ENCODE results near the gene DUT. TPM values are rescaled to one million over a fixed set of nuclear protein-coding genes. Genes with fewer than 3 reads are reported as not detected.

Gene DUT
- total RNA-seq, 1 experiment from 2014 or later = 224 TPM

GRCh38 chr15:48371550-48371949 is 40.3 kb downstream of the DUT start:
- H3K4me1 ChIP-seq (ENCODE audit: insufficient read depth, low read length, poor library complexity, severe bottlenecking) = peaks cover 8% of the 10 kb centered on the region
- no peaks in the 10 kb centered on the region for H3K27me3 ChIP-seq (replicated peaks; ENCODE audit: insufficient read depth, low read depth, low read length, poor library complexity)
- H3K36me3 ChIP-seq (ENCODE audit: insufficient read depth, low read length, poor library complexity, severe bottlenecking) = no peaks in the 10 kb centered on the region
- ChIA-PET CTCF (no interaction called here), POLR2A (ENCODE audit: low non-redundant PET) (no interaction called here)
- H3K9me3 ChIP-seq (ENCODE audit: low read depth, low read length, poor library complexity, severe bottlenecking) = no peaks in the 10 kb centered on the region
- H3K4me3 ChIP-seq (ENCODE audit: low read depth, low read length, poor library complexity, severe bottlenecking) = no peak overlapping the region
- no TSS peak for BruUV-seq (replicated peaks)
- H3K27ac ChIP-seq (ENCODE audit: low read depth, low read length, poor library complexity, severe bottlenecking) = no peak overlapping the region
- DNase-seq (ENCODE audit: low spot score) = no peak
- TF ChIP-seq CTCF (conservative IDR thresholded peaks at IDR 0.05; ENCODE audit: low read depth, low read length) = no peak
- no peak for TF ChIP-seq EZH2 (IDR thresholded peaks at IDR 0.05; ENCODE audit: borderline replicate concordance, low read depth, low read length, poor library complexity, severe bottlenecking)
- intact Hi-C loops (cut with micrococcal nuclease; ENCODE audit: unreplicated experiment) = no loop called here

DNA sequence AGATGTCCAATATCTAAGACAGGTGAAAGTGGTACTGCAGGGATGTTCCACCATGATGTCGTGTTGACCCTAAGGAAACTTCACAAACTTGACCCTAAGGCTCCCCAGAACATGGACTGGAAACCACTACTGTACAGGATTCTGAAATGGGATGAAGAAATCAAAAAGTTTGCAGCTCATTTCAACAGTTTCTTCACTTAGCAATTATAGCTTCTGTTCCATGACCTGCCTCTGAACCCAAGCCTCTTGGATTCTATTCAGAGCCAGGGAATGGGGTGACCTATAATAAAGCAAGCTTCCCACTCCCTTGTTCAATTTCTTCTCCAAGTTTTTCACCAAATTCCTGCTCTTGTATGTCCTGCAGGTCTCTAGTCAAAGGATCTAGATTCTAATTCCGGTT is 40.7 kb downstream of the DUT start:
- no peak for TF ChIP-seq CTCF (conservative IDR thresholded peaks at IDR 0.05; ENCODE audit: low read depth, low read length)
- no peak for TF ChIP-seq EZH2 (IDR thresholded peaks at IDR 0.05; ENCODE audit: borderline replicate concordance, low read depth, low read length, poor library complexity, severe bottlenecking)
- ChIA-PET CTCF (no interaction called here), POLR2A (ENCODE audit: low non-redundant PET) (no interaction called here)
- H3K36me3 ChIP-seq (ENCODE audit: insufficient read depth, low read length, poor library complexity, severe bottlenecking) = no peaks in the 10 kb centered on the region
- H3K27me3 ChIP-seq (replicated peaks; ENCODE audit: insufficient read depth, low read depth, low read length, poor library complexity) = no peaks in the 10 kb centered on the region
- no peak overlapping the region for H3K27ac ChIP-seq (ENCODE audit: low read depth, low read length, poor library complexity, severe bottlenecking)
- intact Hi-C loops (cut with micrococcal nuclease; ENCODE audit: unreplicated experiment) = no loop called here
- DNase-seq (ENCODE audit: low spot score) = no peak
- peaks cover 8% of the 10 kb centered on the region for H3K4me1 ChIP-seq (ENCODE audit: insufficient read depth, low read length, poor library complexity, severe bottlenecking)
- H3K9me3 ChIP-seq (ENCODE audit: low read depth, low read length, poor library complexity, severe bottlenecking) = no peaks in the 10 kb centered on the region
- H3K4me3 ChIP-seq (ENCODE audit: low read depth, low read length, poor library complexity, severe bottlenecking) = no peak overlapping the region
- BruUV-seq (replicated peaks) = no TSS peak

DNA sequence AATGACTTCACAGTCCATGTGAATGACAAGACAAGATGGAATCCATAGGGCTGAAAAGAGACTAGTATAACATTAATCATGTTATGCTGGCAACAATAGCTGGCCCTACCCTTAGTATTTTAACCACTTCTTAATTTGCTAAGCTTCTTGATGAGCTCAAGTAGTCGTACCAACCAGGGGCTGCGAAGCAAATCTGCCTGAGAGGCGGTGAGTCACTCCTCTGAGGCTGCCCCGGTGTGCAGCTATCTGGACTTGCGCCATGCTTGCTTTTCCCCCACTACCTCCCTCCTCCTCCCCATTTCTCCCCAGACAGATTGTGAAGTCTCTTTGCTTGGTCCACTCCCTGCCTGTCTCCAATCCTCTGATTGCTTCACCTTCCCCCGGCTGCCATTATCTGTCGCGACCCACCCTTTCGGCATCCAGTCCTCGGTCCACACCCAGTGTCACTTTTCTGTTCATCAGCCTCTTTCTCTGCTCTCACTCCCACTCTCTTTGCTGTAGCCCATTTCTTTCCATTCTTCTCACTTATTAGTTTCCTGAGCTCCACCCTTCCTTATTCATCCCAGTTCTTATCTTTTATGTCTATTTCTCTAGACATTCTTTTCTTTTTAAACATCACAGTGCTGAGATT is 42.7 kb downstream of the DUT start:
- ChIA-PET CTCF (interaction anchor here (0.5 kb wide), 1 partner anchor 276 kb away, joined by 3 read pairs; no protein-coding TSS in a partner anchor), POLR2A (ENCODE audit: low non-redundant PET) (no interaction called here)
- peak; percentile 52 for DNase-seq (ENCODE audit: low spot score)
- Histone ChIP-seq H3K4me3 (ENCODE audit: low read depth, low read length, poor library complexity, severe bottlenecking) (no peak overlapping the region), H3K27me3 (replicated peaks; ENCODE audit: insufficient read depth, low read depth, low read length, poor library complexity) (no peaks in the 10 kb centered on the region), H3K36me3 (ENCODE audit: insufficient read depth, low read length, poor library complexity, severe bottlenecking) (no peaks in the 10 kb centered on the region), H3K4me1 (ENCODE audit: insufficient read depth, low read length, poor library complexity, severe bottlenecking) (peaks cover 8% of the 10 kb centered on the region), H3K9me3 (ENCODE audit: low read depth, low read length, poor library complexity, severe bottlenecking) (no peaks in the 10 kb centered on the region), H3K27ac (ENCODE audit: low read depth, low read length, poor library complexity, severe bottlenecking) (no peak overlapping the region)
- intact Hi-C loops (cut with micrococcal nuclease; ENCODE audit: unreplicated experiment) = no loop called here
- TF ChIP-seq EZH2 (IDR thresholded peaks at IDR 0.05; ENCODE audit: borderline replicate concordance, low read depth, low read length, poor library complexity, severe bottlenecking) = no peak
- TF ChIP-seq CTCF (conservative IDR thresholded peaks at IDR 0.05; ENCODE audit: low read depth, low read length) = no peak
- BruUV-seq (replicated peaks) = no TSS peak

Data from A673 (cell line).